Neural cell (in vitro differentiated cells): ENCODE data around the gene PFKP. TPM values are rescaled to one million over a fixed set of nuclear protein-coding genes. Genes with fewer than 3 reads are reported as not detected.

Source experiments
- H2AFZ ChIP-seq: fragments of 200-600, 300-800 bp; sonication (generic), shearing (Covaris generic); 2 replicates; pipeline ENCODE4 v1.6.0; 2014; ENCODE audit warnings: low read depth, mild to moderate bottlenecking, antibody characterized with exemption, low read length, moderate library complexity
- H3F3A ChIP-seq: fragments of 200-600 bp; shearing (Covaris generic); 2 replicates; pipeline ENCODE4 v1.6.1; 2016; ENCODE audit warnings: mild to moderate bottlenecking, moderate library complexity, mixed read lengths, antibody characterized with exemption, low read length; ENCODE audit not compliant: insufficient read depth, poor library complexity, severe bottlenecking
- H3K27ac ChIP-seq: fragments of 200-600, 300-800 bp; sonication (generic), shearing (Covaris generic); 2 replicates; pipeline ENCODE4 v1.5.1; 2014; ENCODE audit warnings: mild to moderate bottlenecking, low read length, moderate library complexity
- H3K27me3 ChIP-seq: fragments of 300-800, 200-600 bp; sonication (generic), shearing (Covaris generic); 2 replicates; pipeline ENCODE4 v1.6.0; 2014; ENCODE audit warnings: mild to moderate bottlenecking, low read depth, low read length, moderate library complexity; ENCODE audit not compliant: insufficient read depth
- H3K36me3 ChIP-seq: fragments of 300-800, 200-600 bp; sonication (generic), shearing (Covaris generic); 2 replicates; pipeline ENCODE4 v1.5.1; 2014; ENCODE audit warnings: mild to moderate bottlenecking, antibody characterized with exemption, low read length, moderate library complexity; ENCODE audit not compliant: insufficient read depth
- H3K4me2 ChIP-seq: fragments of 300-800, 200-600 bp; sonication (generic), shearing (Covaris generic); 2 replicates; pipeline ENCODE4 v1.6.0; 2014; ENCODE audit warnings: mild to moderate bottlenecking, low read length
- H3K4me3 ChIP-seq: fragments of 300-800, 200-600 bp; sonication (generic), shearing (Covaris generic); 2 replicates; pipeline ENCODE4 v1.5.1; 2014; ENCODE audit warnings: mild to moderate bottlenecking, low read length, moderate library complexity
- H3K79me2 ChIP-seq: fragments of 200-600 bp; shearing (Covaris generic); replicated peaks from 2 replicates; pipeline ENCODE4 v1.6.0; 2014; ENCODE audit warnings: mild to moderate bottlenecking, low read length, moderate library complexity; ENCODE audit not compliant: insufficient read depth
- H3K9ac ChIP-seq: fragments of 300-800, 200-600 bp; sonication (generic), shearing (Covaris generic); 2 replicates; pipeline ENCODE4 v1.6.1; 2016; ENCODE audit warnings: mild to moderate bottlenecking, low read length, mixed read lengths
- H3K9me2 ChIP-seq: fragments of 200-600 bp; shearing (Covaris generic); 2 replicates; pipeline ENCODE4 v1.6.1; 2016; ENCODE audit warnings: mild to moderate bottlenecking, low read length, mixed read lengths; ENCODE audit not compliant: insufficient read depth
- H3K9me3 ChIP-seq: fragments of 200-600, 300-800 bp; sonication (generic), shearing (Covaris generic); 2 replicates; pipeline ENCODE4 v1.6.1; 2016; ENCODE audit warnings: mild to moderate bottlenecking, mixed run types, low read length, moderate library complexity, mixed read lengths
- H4K20me1 ChIP-seq: fragments of 200-600 bp; shearing (Covaris generic); 2 replicates; pipeline ENCODE4 v1.6.1; 2016; ENCODE audit warnings: mild to moderate bottlenecking, mixed run types; ENCODE audit not compliant: insufficient read depth
- EP300 ChIP-seq: fragments of 450-650 bp; conservative IDR thresholded peaks from 2 replicates; pipeline ENCODE4 v1.6.1; 2014; ENCODE audit warnings: antibody characterized with exemption, mild to moderate bottlenecking, moderate library complexity; ENCODE audit not compliant: poor library complexity, severe bottlenecking
- EZH2 ChIP-seq: fragments of 200-600, 300-800 bp; shearing (Covaris generic), sonication (generic); IDR thresholded peaks from 2 replicates; pipeline ENCODE4 v1.6.1; 2014; ENCODE audit warnings: antibody characterized with exemption, low read length, borderline replicate concordance, mild to moderate bottlenecking; ENCODE audit not compliant: insufficient read depth, poor library complexity, severe bottlenecking
- MXI1 ChIP-seq: fragments of 450-650 bp; conservative IDR thresholded peaks from 2 replicates; pipeline ENCODE4 v1.6.1; 2014; ENCODE audit warnings: antibody characterized with exemption, mild to moderate bottlenecking; ENCODE audit not compliant: poor library complexity, severe bottlenecking
- POLR2AphosphoS5 ChIP-seq: IDR thresholded peaks from 2 replicates; pipeline ENCODE4 v1.6.1; 2012
- RAD21 ChIP-seq: fragments of 450-650 bp; conservative IDR thresholded peaks from 2 replicates; pipeline ENCODE4 v1.6.1; 2014; ENCODE audit warnings: antibody characterized with exemption, mild to moderate bottlenecking, moderate library complexity
- SMC3 ChIP-seq: fragments of 450-650 bp; conservative IDR thresholded peaks from 2 replicates; pipeline ENCODE4 v1.6.1; 2014; ENCODE audit warnings: antibody characterized with exemption, mild to moderate bottlenecking, moderate library complexity; ENCODE audit not compliant: poor library complexity
- TAF1 ChIP-seq: IDR thresholded peaks from 2 replicates; pipeline ENCODE4 v1.6.1; 2012; ENCODE audit warnings: low read depth
- polyA plus RNA-seq: library from polyadenylated mRNA; depleted of rRNA; stranded (reverse); fragments of >200 nt; gene quantifications from 2 replicates; pipeline ENCODE4 v1.2.3, GENCODE V29; 2014
- TF ChIP-seq, protein P1 (sequence below): fragments of 450-650 bp; IDR thresholded peaks from 2 replicates; pipeline ENCODE4 v1.5.1; 2014; ENCODE audit warnings: antibody characterized with exemption, mild to moderate bottlenecking, moderate library complexity; ENCODE audit not compliant: poor library complexity, severe bottlenecking
- TF ChIP-seq, protein P2 (sequence below): IDR thresholded peaks from 2 replicates; pipeline ENCODE4 v1.6.1; 2012; ENCODE audit warnings: borderline replicate concordance

The PFKP gene
- polyA plus RNA-seq, 1 donor from 2014 or later = 27.9 TPM

DNA sequence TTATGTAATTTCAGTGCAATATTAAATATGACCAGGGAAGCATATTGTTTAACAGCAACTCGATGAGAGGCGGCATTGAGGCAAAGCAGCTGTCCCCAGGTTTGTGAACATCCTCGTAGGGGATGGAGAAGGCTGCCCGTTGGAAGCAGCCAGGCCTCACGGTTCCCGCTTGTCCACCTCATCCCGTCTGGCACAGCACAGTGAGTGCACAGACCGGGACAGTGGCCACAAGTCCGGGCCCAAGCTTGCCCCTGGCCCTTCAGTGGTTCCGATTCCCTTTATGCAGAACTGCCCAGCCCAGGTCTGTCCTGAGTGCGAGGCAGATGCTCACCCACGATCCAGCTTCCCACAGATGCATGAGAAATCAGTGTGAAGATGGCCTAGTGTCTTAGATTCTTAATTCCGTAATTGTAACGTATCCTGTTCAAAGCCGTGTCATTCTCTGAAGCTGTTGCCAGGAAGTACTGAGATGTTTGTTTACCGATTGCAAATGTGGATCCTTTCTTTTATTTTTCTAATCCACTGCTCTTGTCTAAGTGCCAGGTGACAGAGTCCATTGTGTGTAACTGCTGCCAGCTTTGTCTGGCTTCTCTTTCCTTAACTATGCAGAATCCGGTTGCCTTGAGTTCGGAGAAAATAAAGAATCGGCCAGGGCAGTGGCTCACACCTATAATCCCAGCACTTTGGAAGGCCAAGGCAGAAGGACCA, 35.5 kb downstream of the PFKP start:
- no peak overlapping the region for H3K9ac ChIP-seq

DNA sequence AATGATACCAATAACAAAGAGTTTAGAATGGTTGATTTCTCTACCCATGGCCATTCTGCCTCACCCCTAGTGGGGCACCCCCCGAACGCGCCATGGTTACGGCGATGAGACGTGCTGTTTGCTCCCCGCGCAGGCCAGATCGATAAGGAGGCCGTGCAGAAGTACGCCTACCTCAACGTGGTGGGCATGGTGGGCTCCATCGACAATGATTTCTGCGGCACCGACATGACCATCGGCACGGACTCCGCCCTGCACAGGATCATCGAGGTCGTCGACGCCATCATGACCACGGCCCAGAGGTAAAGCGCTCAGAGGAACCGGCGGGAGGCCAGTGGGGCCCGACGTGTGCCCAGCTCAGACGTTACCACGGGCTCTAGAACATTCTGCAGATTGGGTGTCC, 36.3 kb downstream of the PFKP start:
- Histone ChIP-seq H3K27ac (no peak overlapping the region), H4K20me1 (no peaks in the 10 kb centered on the region), H3K4me3 (no peak overlapping the region), H2AFZ (no peak overlapping the region), H3K4me2 (no peak overlapping the region), H3F3A (no peaks in the 10 kb centered on the region), H3K9me2 (no peaks in the 10 kb centered on the region), H3K79me2 (no peaks in the 10 kb centered on the region), H3K36me3 (no peaks in the 10 kb centered on the region), H3K9ac (no peak overlapping the region), H3K9me3 (no peaks in the 10 kb centered on the region), H3K27me3 (no peaks in the 10 kb centered on the region)
- TF ChIP-seq RAD21 = no peak
- TF ChIP-seq POLR2AphosphoS5 = no peak
- no peak for TF ChIP-seq MXI1
- no peak for TF ChIP-seq EZH2
- TF ChIP-seq EP300 = no peak
- no peak for TF ChIP-seq SMC3
- TF ChIP-seq, protein P1, sequence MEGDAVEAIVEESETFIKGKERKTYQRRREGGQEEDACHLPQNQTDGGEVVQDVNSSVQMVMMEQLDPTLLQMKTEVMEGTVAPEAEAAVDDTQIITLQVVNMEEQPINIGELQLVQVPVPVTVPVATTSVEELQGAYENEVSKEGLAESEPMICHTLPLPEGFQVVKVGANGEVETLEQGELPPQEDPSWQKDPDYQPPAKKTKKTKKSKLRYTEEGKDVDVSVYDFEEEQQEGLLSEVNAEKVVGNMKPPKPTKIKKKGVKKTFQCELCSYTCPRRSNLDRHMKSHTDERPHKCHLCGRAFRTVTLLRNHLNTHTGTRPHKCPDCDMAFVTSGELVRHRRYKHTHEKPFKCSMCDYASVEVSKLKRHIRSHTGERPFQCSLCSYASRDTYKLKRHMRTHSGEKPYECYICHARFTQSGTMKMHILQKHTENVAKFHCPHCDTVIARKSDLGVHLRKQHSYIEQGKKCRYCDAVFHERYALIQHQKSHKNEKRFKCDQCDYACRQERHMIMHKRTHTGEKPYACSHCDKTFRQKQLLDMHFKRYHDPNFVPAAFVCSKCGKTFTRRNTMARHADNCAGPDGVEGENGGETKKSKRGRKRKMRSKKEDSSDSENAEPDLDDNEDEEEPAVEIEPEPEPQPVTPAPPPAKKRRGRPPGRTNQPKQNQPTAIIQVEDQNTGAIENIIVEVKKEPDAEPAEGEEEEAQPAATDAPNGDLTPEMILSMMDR = no peak
- no peak for TF ChIP-seq TAF1
- TF ChIP-seq, protein P2, sequence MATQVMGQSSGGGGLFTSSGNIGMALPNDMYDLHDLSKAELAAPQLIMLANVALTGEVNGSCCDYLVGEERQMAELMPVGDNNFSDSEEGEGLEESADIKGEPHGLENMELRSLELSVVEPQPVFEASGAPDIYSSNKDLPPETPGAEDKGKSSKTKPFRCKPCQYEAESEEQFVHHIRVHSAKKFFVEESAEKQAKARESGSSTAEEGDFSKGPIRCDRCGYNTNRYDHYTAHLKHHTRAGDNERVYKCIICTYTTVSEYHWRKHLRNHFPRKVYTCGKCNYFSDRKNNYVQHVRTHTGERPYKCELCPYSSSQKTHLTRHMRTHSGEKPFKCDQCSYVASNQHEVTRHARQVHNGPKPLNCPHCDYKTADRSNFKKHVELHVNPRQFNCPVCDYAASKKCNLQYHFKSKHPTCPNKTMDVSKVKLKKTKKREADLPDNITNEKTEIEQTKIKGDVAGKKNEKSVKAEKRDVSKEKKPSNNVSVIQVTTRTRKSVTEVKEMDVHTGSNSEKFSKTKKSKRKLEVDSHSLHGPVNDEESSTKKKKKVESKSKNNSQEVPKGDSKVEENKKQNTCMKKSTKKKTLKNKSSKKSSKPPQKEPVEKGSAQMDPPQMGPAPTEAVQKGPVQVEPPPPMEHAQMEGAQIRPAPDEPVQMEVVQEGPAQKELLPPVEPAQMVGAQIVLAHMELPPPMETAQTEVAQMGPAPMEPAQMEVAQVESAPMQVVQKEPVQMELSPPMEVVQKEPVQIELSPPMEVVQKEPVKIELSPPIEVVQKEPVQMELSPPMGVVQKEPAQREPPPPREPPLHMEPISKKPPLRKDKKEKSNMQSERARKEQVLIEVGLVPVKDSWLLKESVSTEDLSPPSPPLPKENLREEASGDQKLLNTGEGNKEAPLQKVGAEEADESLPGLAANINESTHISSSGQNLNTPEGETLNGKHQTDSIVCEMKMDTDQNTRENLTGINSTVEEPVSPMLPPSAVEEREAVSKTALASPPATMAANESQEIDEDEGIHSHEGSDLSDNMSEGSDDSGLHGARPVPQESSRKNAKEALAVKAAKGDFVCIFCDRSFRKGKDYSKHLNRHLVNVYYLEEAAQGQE = no peak

More for the DNA sequence above, 35.5 kb downstream of the PFKP start:
- H2AFZ ChIP-seq = no peak overlapping the region
- no peak overlapping the region for H3K4me2 ChIP-seq
- H4K20me1 ChIP-seq = no peaks in the 10 kb centered on the region
- H3K79me2 ChIP-seq = no peaks in the 10 kb centered on the region
- H3K4me3 ChIP-seq = no peak overlapping the region
- no peaks in the 10 kb centered on the region for H3F3A ChIP-seq
- H3K9me2 ChIP-seq = no peaks in the 10 kb centered on the region
- no peak overlapping the region for H3K27ac ChIP-seq
- no peaks in the 10 kb centered on the region for H3K9me3 ChIP-seq
- TF ChIP-seq, protein P1 = no peak
- TF ChIP-seq EZH2 (no peak), POLR2AphosphoS5 (no peak), TAF1 (no peak), MXI1 (no peak), RAD21 (no peak), EP300 (no peak), SMC3 (no peak)
- TF ChIP-seq, protein P2 = no peak
- H3K36me3 ChIP-seq = no peaks in the 10 kb centered on the region
- no peaks in the 10 kb centered on the region for H3K27me3 ChIP-seq
